ENCODE results near the gene CTNNA3.

DNA sequence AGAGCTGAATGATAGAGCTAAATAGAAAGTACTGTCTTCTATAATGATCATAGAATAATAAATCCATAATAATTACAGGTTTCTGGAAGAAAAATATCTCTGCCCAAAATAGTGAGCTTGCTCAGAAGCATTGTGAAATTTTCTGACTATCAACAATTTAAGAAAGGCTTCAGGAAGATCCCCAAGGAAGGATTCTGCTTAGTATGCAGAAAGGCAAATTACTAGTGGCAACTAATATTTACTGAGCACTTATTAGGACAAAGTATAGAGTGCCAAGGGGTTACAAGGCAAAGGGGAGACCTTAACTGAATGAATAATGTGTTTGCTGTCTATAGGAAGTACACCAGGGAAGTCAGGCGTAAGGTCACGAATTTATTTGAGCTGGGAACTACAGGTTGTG, 928.3 kb downstream of the CTNNA3 start:
- TF ChIP-seq, protein P1, sequence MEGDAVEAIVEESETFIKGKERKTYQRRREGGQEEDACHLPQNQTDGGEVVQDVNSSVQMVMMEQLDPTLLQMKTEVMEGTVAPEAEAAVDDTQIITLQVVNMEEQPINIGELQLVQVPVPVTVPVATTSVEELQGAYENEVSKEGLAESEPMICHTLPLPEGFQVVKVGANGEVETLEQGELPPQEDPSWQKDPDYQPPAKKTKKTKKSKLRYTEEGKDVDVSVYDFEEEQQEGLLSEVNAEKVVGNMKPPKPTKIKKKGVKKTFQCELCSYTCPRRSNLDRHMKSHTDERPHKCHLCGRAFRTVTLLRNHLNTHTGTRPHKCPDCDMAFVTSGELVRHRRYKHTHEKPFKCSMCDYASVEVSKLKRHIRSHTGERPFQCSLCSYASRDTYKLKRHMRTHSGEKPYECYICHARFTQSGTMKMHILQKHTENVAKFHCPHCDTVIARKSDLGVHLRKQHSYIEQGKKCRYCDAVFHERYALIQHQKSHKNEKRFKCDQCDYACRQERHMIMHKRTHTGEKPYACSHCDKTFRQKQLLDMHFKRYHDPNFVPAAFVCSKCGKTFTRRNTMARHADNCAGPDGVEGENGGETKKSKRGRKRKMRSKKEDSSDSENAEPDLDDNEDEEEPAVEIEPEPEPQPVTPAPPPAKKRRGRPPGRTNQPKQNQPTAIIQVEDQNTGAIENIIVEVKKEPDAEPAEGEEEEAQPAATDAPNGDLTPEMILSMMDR (IDR thresholded peaks at IDR 0.05), result no peak
- TF ChIP-seq POLR2A (IDR thresholded peaks at IDR 0.05), result no peak

Measured in lower leg skin (tissue), 3 donors.